K562 (cell line): Measurements from ENCODE around the gene MC5R. TPM values are rescaled to one million over a fixed set of nuclear protein-coding genes. Genes with fewer than 3 reads are reported as not detected.

Experiments used
- ATAC-seq: fragments of 200-7000 bp; cut with Tn5 transposase; 3 replicates; pipeline ENCODE4 v1.9.1; 2020; ENCODE audit warnings: moderate library complexity
- BruUV-seq: library from RNA; stranded (reverse); fragments of 400-500 nt; replicated peaks from 2 replicates; lab custom pipeline; 2021; lab: Mats Ljungman, UMichigan
- CTCF ChIA-PET: fragments of 300-600 bp; formaldehyde crosslinking; extraction: SDS; loops from one replicate; lab custom pipeline; 2021; ENCODE audit warnings: low intra/inter-chr PET ratio; lab: Yijun Ruan, JAX
- POLR2A ChIA-PET: fragments of 300-600, 350-650 bp; sonication (Branson Sonifier 250); formaldehyde crosslinking; extraction: SDS; loops from one replicate; lab custom pipeline; 2021; ENCODE audit warnings: antibody characterized with exemption, inconsistent platforms; lab: Yijun Ruan, JAX
- DNase-seq, 4 experiments: peaks; one replicate each; pipeline versions ENCODE4 v3.0.0 to v3.0.0-alpha.2; 2011 to 2018; ENCODE audit warnings: low spot score in 3 of 4, mixed read lengths in 3 of 4; ENCODE audit errors: extremely low read depth in 1 of 4
- FAIRE-seq: peaks from 2 replicates; lab custom pipeline; 2011; peaks lifted over from hg19 to GRCh38; lab: Jason Lieb, UNC
- H2AFZ ChIP-seq: 2 replicates; pipeline ENCODE4 v1.6.0; 2011; ENCODE audit warnings: low read depth, low read length, control low read depth, inconsistent platforms
- H3K27ac ChIP-seq: fragments of 200-600 bp; 3 replicates; pipeline ENCODE4 v1.8.0; 2011; ENCODE audit warnings: low read depth, mild to moderate bottlenecking, control low read depth, inconsistent platforms, low read length, moderate library complexity, mixed read lengths; ENCODE audit errors: extremely low read depth
- H3K27me3 ChIP-seq, 2 experiments: fragments of 300-600 bp in 1 of 2; 2 replicates in 1 of 2; 3 replicates in 1 of 2; pipeline versions ENCODE4 v1.6.0 to v1.8.0; 2011; ENCODE audit warnings: inconsistent platforms in 2 of 2, low read length in 2 of 2, mild to moderate bottlenecking in 1 of 2, mixed read lengths in 1 of 2, moderate library complexity in 1 of 2; ENCODE audit not compliant: control insufficient read depth in 2 of 2, insufficient read depth in 2 of 2
- H3K36me3 ChIP-seq: fragments of 300-600 bp; 3 replicates; pipeline ENCODE4 v1.8.0; 2011; ENCODE audit warnings: mild to moderate bottlenecking, low read length, inconsistent platforms; ENCODE audit not compliant: control insufficient read depth, insufficient read depth
- H3K4me1 ChIP-seq, 2 experiments: fragments of 200-600 bp in 1 of 2; replicated peaks in 1 of 2; 2 replicates in 1 of 2; 3 replicates in 1 of 2; pipeline versions ENCODE4 v1.5.1 to v1.8.0; 2011; ENCODE audit warnings: inconsistent platforms in 2 of 2, low read length in 2 of 2, mild to moderate bottlenecking in 1 of 2, mixed read lengths in 1 of 2, moderate library complexity in 1 of 2; ENCODE audit not compliant: control insufficient read depth in 2 of 2, insufficient read depth in 2 of 2
- H3K4me2 ChIP-seq: 2 replicates; pipeline ENCODE4 v1.6.1; 2011; ENCODE audit warnings: low read length, control low read depth, inconsistent platforms, mixed read lengths; ENCODE audit not compliant: insufficient read depth
- H3K4me3 ChIP-seq: fragments of 200-600 bp; sonication (generic), shearing (Covaris generic); 2 replicates; pipeline ENCODE4 v1.5.1; 2016; ENCODE audit warnings: control low read depth, inconsistent platforms
- H3K79me2 ChIP-seq: fragments of 200-600 bp; 3 replicates; pipeline ENCODE4 v1.8.0; 2011; ENCODE audit warnings: low read length, inconsistent platforms; ENCODE audit not compliant: control insufficient read depth, insufficient read depth
- H3K9ac ChIP-seq, 2 experiments: 2 replicates each; pipeline versions ENCODE4 v1.6.0 to v1.6.1; 2011; ENCODE audit warnings: low read depth in 2 of 2, low read length in 2 of 2, control low read depth in 1 of 2, inconsistent platforms in 1 of 2, mild to moderate bottlenecking in 1 of 2, mixed read lengths in 1 of 2; ENCODE audit not compliant: insufficient read depth in 1 of 2
- H3K9me1 ChIP-seq: one replicate; pipeline ENCODE4 v1.6.0; 2011; ENCODE audit warnings: inconsistent platforms, mild to moderate bottlenecking, low read length, moderate library complexity; ENCODE audit not compliant: control insufficient read depth, insufficient read depth
- H3K9me3 ChIP-seq: replicated peaks from 2 replicates; pipeline ENCODE4 v1.5.1; 2011; ENCODE audit warnings: low read depth, low read length, inconsistent platforms; ENCODE audit not compliant: control insufficient read depth, insufficient read depth
- H4K20me1 ChIP-seq: replicated peaks from 2 replicates; pipeline ENCODE4 v1.6.1; 2011; ENCODE audit warnings: low read length, inconsistent platforms, mixed read lengths; ENCODE audit not compliant: control insufficient read depth, insufficient read depth
- BDP1 ChIP-seq: IDR thresholded peaks from 3 replicates; pipeline ENCODE4 v1.6.1; 2011; ENCODE audit not compliant: insufficient read length, insufficient read depth
- ZNF143 ChIP-seq: sonication (generic); formaldehyde crosslinking; IDR thresholded peaks from 2 replicates; pipeline ENCODE4 v1.9.0; 2022; ENCODE audit warnings: mild to moderate bottlenecking, missing genetic modification reagents
- ZNF41 ChIP-seq: fragments of 250-450 bp; sonication (Bioruptor Pico); conservative IDR thresholded peaks from 2 replicates; pipeline ENCODE4 v1.4.0; 2020; ENCODE audit warnings: mild to moderate bottlenecking
- ZNF584 ChIP-seq: fragments of 200-800 bp; sonication (Bioruptor generic); IDR thresholded peaks from 2 replicates; pipeline ENCODE4 v1.6.1; 2016; ENCODE audit warnings: low read depth, mild to moderate bottlenecking, missing genetic modification characterization, missing compliant biosample characterization
- ZNF75A ChIP-seq: fragments of 450-650 bp; formaldehyde crosslinking; IDR thresholded peaks from 2 replicates; pipeline ENCODE4 v1.4.0; 2020; ENCODE audit warnings: mild to moderate bottlenecking
- WGBS: fragments of 100-300 bp; shearing (Covaris generic); methylation state at CpG from one replicate; pipeline ENCODE4 v1.1.6; 2016; ENCODE audit warnings: low coverage, mixed read lengths; ENCODE audit not compliant: insufficient coverage; ENCODE audit errors: missing lambda C conversion rate; 5-methylcytosine and 5-hydroxymethylcytosine counted together
- in situ Hi-C: fragments of 300-500 bp; cut with MboI; formaldehyde crosslinking; loops from 4 replicates; pipeline ENCODE4 v1.15.0; 2018; ENCODE audit warnings: inconsistent platforms, mixed read lengths
- intact Hi-C: fragments of 100-400 bp; cut with micrococcal nuclease; formaldehyde crosslinking; loops from 2 replicates; pipeline ENCODE4 v1.14.2; 2022
- polyA plus RNA-seq, 8 experiments: library from polyadenylated mRNA; depleted of rRNA in 4 of 8; stranded (reverse) in 5 of 8; unstranded in 3 of 8; fragments of >200 nt; fragmentation: Nextera tagmentation in 2 of 8; fragmentation: Illumina TruSeq in 1 of 8; extraction: Ambion mirVana in 2 of 8; extraction: Trizol in 1 of 8; gene quantifications; 2 replicates each; pipeline versions ENCODE4 v1.2.1 to v1.2.3, GENCODE V29; 2011 to 2014; ENCODE audit warnings: inconsistent platforms in 1 of 8, missing spikeins in 1 of 8
- total RNA-seq, 7 experiments: library from RNA; depleted of rRNA in 6 of 7; stranded (reverse); fragments of >200 nt in 6 of 7; fragmentation: Illumina TruSeq in 2 of 7; extraction: Trizol in 2 of 7; gene quantifications; 2 replicates each; pipeline versions ENCODE4 v1.2.1 to v1.2.3, GENCODE V29; 2011 to 2021; ENCODE audit warnings: low replicate concordance in 1 of 7
- TF ChIP-seq, protein P1 (sequence below): fragments of 250-450 bp; sonication (Bioruptor Pico); IDR thresholded peaks from 2 replicates; pipeline ENCODE4 v1.9.0; 2021; ENCODE audit warnings: mild to moderate bottlenecking
- TF ChIP-seq, protein P2 (sequence below), 3 experiments: IDR thresholded peaks in 2 of 3; conservative IDR thresholded peaks in 1 of 3; 2 replicates each; pipeline ENCODE4 v1.5.1; 2011 to 2012; ENCODE audit warnings: low read length in 3 of 3, mild to moderate bottlenecking in 3 of 3, control low read depth in 2 of 3, improper control_type of control experiment in 1 of 3, inconsistent platforms in 1 of 3, low read depth in 1 of 3, mixed read lengths in 1 of 3, moderate library complexity in 1 of 3; ENCODE audit not compliant: insufficient read depth in 2 of 3

The MC5R gene
- total and polyA plus RNA-seq, 9 of the 15 experiments (the other 6 are each of a cell fraction or from before 2014, with no cell fraction given): not detected

DNA sequence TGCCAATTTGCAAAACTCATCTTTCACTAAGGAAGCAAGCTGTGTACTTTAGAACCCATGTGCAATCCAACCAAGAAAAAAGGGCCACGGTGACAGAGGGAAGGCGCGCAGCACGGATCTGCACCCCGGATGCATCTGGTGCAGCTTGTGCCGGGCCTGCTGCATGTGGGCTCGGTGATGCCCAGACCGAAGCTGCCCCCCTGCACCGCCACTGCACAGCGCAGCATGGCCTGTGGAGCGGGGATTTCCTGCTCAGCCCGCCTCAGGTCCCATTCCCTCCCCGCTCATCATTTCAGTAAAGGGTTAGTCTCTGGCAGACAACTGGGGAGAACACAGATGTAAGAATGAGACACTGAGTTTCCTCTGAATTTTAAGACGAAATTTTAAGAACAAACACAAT is 48.4 kb downstream of the MC5R start:
- POLR2A ChIA-PET: no interaction called here
- ATAC-seq (no peak), DNase-seq (no peak)
- WGBS: 0% methylated on average over 14 of the region's 14 CpGs
- Histone ChIP-seq H3K9me3 (no peaks in the 10 kb centered on the region), H3K4me1 (no peaks in the 10 kb centered on the region), H4K20me1 (no peaks in the 10 kb centered on the region), H3K4me2 (no peak overlapping the region)
- in situ Hi-C loops: no loop called here
- CTCF ChIA-PET: no interaction called here
- no TSS peak for BruUV-seq
- intact Hi-C loops: no loop called here
- TF ChIP-seq ZNF143 (CRISPR knock-in tag): no peak
- no peak for TF ChIP-seq ZNF75A
- TF ChIP-seq BDP1: no peak
- TF ChIP-seq, protein P1, sequence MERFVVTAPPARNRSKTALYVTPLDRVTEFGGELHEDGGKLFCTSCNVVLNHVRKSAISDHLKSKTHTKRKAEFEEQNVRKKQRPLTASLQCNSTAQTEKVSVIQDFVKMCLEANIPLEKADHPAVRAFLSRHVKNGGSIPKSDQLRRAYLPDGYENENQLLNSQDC: no peak
- TF ChIP-seq ZNF584: no peak
- TF ChIP-seq, protein P2, sequence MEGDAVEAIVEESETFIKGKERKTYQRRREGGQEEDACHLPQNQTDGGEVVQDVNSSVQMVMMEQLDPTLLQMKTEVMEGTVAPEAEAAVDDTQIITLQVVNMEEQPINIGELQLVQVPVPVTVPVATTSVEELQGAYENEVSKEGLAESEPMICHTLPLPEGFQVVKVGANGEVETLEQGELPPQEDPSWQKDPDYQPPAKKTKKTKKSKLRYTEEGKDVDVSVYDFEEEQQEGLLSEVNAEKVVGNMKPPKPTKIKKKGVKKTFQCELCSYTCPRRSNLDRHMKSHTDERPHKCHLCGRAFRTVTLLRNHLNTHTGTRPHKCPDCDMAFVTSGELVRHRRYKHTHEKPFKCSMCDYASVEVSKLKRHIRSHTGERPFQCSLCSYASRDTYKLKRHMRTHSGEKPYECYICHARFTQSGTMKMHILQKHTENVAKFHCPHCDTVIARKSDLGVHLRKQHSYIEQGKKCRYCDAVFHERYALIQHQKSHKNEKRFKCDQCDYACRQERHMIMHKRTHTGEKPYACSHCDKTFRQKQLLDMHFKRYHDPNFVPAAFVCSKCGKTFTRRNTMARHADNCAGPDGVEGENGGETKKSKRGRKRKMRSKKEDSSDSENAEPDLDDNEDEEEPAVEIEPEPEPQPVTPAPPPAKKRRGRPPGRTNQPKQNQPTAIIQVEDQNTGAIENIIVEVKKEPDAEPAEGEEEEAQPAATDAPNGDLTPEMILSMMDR (IDR thresholded peaks at IDR 0.05 in 2 of 3, conservative IDR thresholded peaks at IDR 0.05 in 1 of 3; ENCODE audit: insufficient read depth in 2 of 3, low read depth in 1 of 3, low read length in 3 of 3): no peak
- no peak for TF ChIP-seq ZNF41 (CRISPR knock-in tag)
- TF ChIP-seq, all 486 proteins: peak for 0
- no peak overlapping the region for H3K4me3 ChIP-seq
- H3K36me3 ChIP-seq: no peaks in the 10 kb centered on the region
- peaks cover 2 to 23% of the 10 kb centered on the region in 2 experiments; a peak in 2 of 5 replicates for H3K27me3 ChIP-seq
- FAIRE-seq: no peak
- no peak overlapping the region for H3K9ac ChIP-seq
- H3K79me2 ChIP-seq: no peaks in the 10 kb centered on the region
- H3K27ac ChIP-seq: no peak overlapping the region
- no peak overlapping the region for H2AFZ ChIP-seq
- H3K9me1 ChIP-seq: no peaks in the 10 kb centered on the region
